GM23338 (cell line): ENCODE data around the gene USP6. TPM values are rescaled to one million over a fixed set of nuclear protein-coding genes. Genes with fewer than 3 reads are reported as not detected.
"Not testable (repeated sequence)": the region's sequence is repeated elsewhere in the genome, so short reads cannot be mapped to it uniquely, and the experiment has no call there.

Source experiments
- ATAC-seq: fragments of 200-7000 bp; cut with Tn5 transposase; 3 replicates; pipeline ENCODE4 v1.9.1; 2020
- DNase-seq: peaks from one replicate; pipeline ENCODE4 v3.0.0-alpha.2; 2015; ENCODE audit warnings: low spot score
- H2AFZ ChIP-seq: fragments of 200-600 bp; sonication (generic); 2 replicates; pipeline ENCODE4 v1.8.0; 2016; ENCODE audit warnings: antibody characterized with exemption, mild to moderate bottlenecking, moderate library complexity
- H3F3A ChIP-seq: fragments of 200-600 bp; sonication (generic); replicated peaks from 2 replicates; pipeline ENCODE4 v1.8.0; 2017; ENCODE audit warnings: antibody characterized with exemption, mixed run types, low read depth
- H3K27ac ChIP-seq: fragments of 200-600 bp; sonication (generic); 2 replicates; pipeline ENCODE4 v1.6.1; 2016; ENCODE audit warnings: low read depth
- H3K27me3 ChIP-seq: fragments of 200-600 bp; sonication (generic); 2 replicates; pipeline ENCODE4 v1.8.0; 2016; ENCODE audit warnings: mild to moderate bottlenecking, mixed run types, moderate library complexity; ENCODE audit not compliant: insufficient read depth
- H3K36me3 ChIP-seq: fragments of 200-600 bp; sonication (generic); 2 replicates; pipeline ENCODE4 v1.8.0; 2016; ENCODE audit warnings: mild to moderate bottlenecking; ENCODE audit not compliant: insufficient read depth
- H3K4me1 ChIP-seq: fragments of 200-600 bp; sonication (generic); 2 replicates; pipeline ENCODE4 v1.8.0; 2016; ENCODE audit warnings: mild to moderate bottlenecking, moderate library complexity; ENCODE audit not compliant: insufficient read depth
- H3K4me2 ChIP-seq: fragments of 200-600 bp; sonication (generic); 2 replicates; pipeline ENCODE4 v1.7.1; 2017; ENCODE audit warnings: mixed run types
- H3K4me3 ChIP-seq: fragments of 200-600 bp; sonication (generic); 2 replicates; pipeline ENCODE4 v1.6.1; 2016; ENCODE audit warnings: mixed run types
- H3K79me2 ChIP-seq: fragments of 200-600 bp; sonication (generic); replicated peaks from 2 replicates; pipeline ENCODE4 v1.8.0; 2017; ENCODE audit warnings: mild to moderate bottlenecking; ENCODE audit not compliant: insufficient read depth
- H3K9me2 ChIP-seq: fragments of 200-600 bp; sonication (generic); 2 replicates; pipeline ENCODE4 v1.8.0; 2017; ENCODE audit not compliant: insufficient read depth
- H4K20me1 ChIP-seq: fragments of 200-600 bp; sonication (generic); replicated peaks from 2 replicates; pipeline ENCODE4 v1.8.0; 2017; ENCODE audit warnings: mild to moderate bottlenecking; ENCODE audit not compliant: insufficient read depth
- H3K27ac Mint-ChIP-seq: 2 replicates; pipeline ENCODE4 v1.8.0; 2020; ENCODE audit warnings: inconsistent platforms, mild to moderate bottlenecking, moderate library complexity, mixed read lengths
- H3K27me3 Mint-ChIP-seq: 3 replicates; pipeline ENCODE4 v1.8.0; 2022; ENCODE audit warnings: low read depth, mild to moderate bottlenecking, moderate library complexity, mixed read lengths, inconsistent platforms; ENCODE audit not compliant: insufficient read depth, poor library complexity
- H3K36me3 Mint-ChIP-seq: 3 replicates; pipeline ENCODE4 v1.8.0; 2021; ENCODE audit warnings: low read depth, mild to moderate bottlenecking, inconsistent platforms, moderate library complexity, mixed read lengths
- H3K4me1 Mint-ChIP-seq: 3 replicates; pipeline ENCODE4 v1.8.0; 2020; ENCODE audit warnings: mild to moderate bottlenecking, inconsistent platforms, mixed read lengths
- H3K4me3 Mint-ChIP-seq: 3 replicates; pipeline ENCODE4 v1.8.0; 2021; ENCODE audit warnings: moderate library complexity, mild to moderate bottlenecking, inconsistent platforms, mixed read lengths
- H3K9me3 Mint-ChIP-seq: 3 replicates; pipeline ENCODE4 v1.8.0; 2020; ENCODE audit warnings: moderate library complexity, mild to moderate bottlenecking, inconsistent platforms, mixed read lengths
- CREB1 ChIP-seq: fragments of 250-450 bp; sonication (Bioruptor Pico); IDR thresholded peaks from 2 replicates; pipeline ENCODE4 v1.5.0; 2020; ENCODE audit warnings: low read depth, mild to moderate bottlenecking, moderate library complexity
- REST ChIP-seq: IDR thresholded peaks from one replicate; pipeline ENCODE4 v1.6.1; 2018; ENCODE audit warnings: antibody characterized with exemption; ENCODE audit not compliant: unreplicated experiment
- STAT1 ChIP-seq: IDR thresholded peaks from one replicate; pipeline ENCODE4 v1.6.1; 2016; ENCODE audit warnings: antibody characterized with exemption; ENCODE audit not compliant: unreplicated experiment
- ZNF462 ChIP-seq: fragments of 250-450 bp; sonication (Bioruptor Pico); IDR thresholded peaks from 2 replicates; pipeline ENCODE4 v1.5.0; 2020; ENCODE audit warnings: mild to moderate bottlenecking, moderate library complexity
- polyA plus RNA-seq: library from polyadenylated mRNA; unstranded; fragments of >200 nt; fragmentation: Nextera tagmentation; extraction: Ambion mirVana; gene quantifications from 2 replicates; pipeline ENCODE4 v1.2.1, GENCODE V29; 2016
- total RNA-seq: library from RNA; depleted of rRNA; stranded (reverse); fragments of >200 nt; shearing (Covaris generic); gene quantifications from 2 replicates; pipeline ENCODE4 v1.2.3, GENCODE V29; 2014
- TF ChIP-seq, protein P1 (sequence below): IDR thresholded peaks from 2 replicates; pipeline ENCODE4 v1.6.1; 2016; ENCODE audit warnings: antibody characterized with exemption

Gene USP6
- total and polyA plus RNA-seq, 2 experiments from 2014 or later, result 0.94 to 1.3 TPM

DNA sequence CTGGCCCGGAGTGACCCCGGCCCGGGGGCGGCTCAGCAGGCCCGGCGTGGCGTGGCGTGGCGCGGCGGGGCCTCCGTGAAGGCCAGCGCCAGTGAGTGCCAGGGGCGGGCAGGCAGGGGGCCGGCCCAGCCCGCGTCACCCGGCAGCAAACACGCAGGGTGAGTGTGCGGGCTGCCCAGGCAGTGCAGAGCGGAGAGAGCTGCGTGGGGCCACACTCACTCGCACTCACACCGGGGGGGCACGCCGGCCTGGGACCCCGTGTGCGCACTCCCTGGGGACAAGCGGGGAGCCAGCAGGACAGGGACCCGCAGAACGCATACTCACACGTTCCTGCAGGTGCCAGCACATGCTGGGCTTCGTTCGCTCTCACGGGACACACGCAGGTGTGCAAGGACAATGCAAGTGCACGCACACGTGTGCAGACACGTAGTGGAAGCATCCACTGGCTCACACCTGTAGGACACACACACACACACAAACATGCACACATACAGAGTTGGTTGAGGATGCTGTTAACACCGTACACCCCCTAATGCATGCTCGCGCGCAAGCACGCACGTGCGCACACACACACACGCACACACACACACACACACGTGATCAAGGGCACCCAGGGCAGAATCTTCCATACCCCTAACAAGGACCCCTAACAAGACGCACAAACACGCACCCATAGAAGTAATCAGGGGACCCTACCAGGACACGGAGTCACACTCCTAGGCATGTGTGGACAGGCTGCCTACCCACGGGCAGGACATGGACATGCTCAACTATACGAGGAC lies 7.7 kb downstream of the USP6 start (continued):
- TF ChIP-seq ZNF462 (CRISPR knock-in tag) (no peak), CREB1 (CRISPR knock-in tag) (no peak), REST (no peak), STAT1 (no peak)
- TF ChIP-seq, protein P1, sequence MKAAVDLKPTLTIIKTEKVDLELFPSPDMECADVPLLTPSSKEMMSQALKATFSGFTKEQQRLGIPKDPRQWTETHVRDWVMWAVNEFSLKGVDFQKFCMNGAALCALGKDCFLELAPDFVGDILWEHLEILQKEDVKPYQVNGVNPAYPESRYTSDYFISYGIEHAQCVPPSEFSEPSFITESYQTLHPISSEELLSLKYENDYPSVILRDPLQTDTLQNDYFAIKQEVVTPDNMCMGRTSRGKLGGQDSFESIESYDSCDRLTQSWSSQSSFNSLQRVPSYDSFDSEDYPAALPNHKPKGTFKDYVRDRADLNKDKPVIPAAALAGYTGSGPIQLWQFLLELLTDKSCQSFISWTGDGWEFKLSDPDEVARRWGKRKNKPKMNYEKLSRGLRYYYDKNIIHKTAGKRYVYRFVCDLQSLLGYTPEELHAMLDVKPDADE, result no peak

DNA sequence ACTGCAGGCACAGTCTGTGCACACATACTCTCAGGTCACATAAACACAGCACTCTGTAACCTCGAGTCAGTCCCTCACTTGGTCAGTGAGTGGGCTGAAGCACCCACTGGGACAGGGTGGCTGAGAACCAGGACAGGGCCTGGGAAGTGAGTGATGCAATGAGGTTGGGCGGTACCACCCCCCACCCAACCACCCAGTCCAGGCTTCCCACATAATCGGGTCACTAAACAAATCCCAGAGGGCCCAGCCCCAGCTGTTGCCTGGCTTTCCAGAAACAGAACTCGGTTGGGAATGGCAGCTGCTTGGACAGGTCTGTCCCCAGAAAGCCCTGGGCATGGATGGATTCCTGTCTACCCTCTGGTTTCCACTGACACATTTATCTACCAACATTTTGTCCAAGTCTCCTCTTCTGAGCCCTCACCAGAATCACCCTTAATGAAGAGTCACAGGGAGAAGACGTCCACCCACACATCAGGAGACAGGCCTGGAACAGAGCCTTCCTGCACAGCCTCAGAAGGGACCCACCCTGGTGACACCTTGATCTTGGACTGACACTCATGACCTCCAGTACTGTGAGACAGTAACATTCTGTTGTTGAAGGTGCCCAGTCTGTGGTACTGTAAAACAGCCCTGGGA lies 8.4 kb downstream of the USP6 start:
- not testable (repeated sequence) for H3K9me2 ChIP-seq, H3K4me2 ChIP-seq, H3K79me2 ChIP-seq, ATAC-seq, DNase-seq, H3F3A ChIP-seq, H3K4me3 ChIP-seq, H2AFZ ChIP-seq, H3K27ac Mint-ChIP-seq, H3K9me3 Mint-ChIP-seq, H3K4me1 ChIP-seq, H3K4me1 Mint-ChIP-seq, H3K36me3 ChIP-seq, H3K27ac ChIP-seq, H4K20me1 ChIP-seq
- H3K27me3 ChIP-seq, result peaks cover 22% of the 10 kb centered on the region
- Mint-ChIP-seq H3K27me3 (peaks cover 23% of the 10 kb centered on the region), H3K36me3 (peaks cover 12% of the 10 kb centered on the region), H3K4me3 (peak overlapping the region; percentile 46; the same call in 1 of the 3 replicates)

DNA sequence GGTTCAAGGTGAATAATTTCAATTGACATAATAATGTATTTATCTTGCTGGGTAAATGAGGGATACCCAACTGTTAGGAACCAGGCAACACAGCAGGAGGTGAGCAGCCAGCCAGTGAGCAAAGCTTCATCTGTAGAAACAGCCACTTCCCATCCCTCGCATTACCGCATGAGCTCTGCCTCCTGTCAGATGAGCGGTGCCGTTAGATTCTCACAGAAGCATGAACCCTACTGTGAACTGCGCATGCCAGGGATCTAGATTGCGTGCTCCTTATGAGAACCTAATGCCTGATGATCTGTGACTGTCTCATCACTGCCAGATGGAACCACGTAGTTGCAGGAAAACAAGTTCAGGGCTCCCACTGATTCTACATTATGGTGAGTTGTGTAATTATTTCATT lies 9.1 kb downstream of the USP6 start:
- H3K36me3 ChIP-seq, result not testable (repeated sequence)

More for the DNA sequence above, 9.1 kb downstream of the USP6 start:
- Mint-ChIP-seq H3K27me3 (peaks cover 23% of the 10 kb centered on the region), H3K36me3 (peaks cover 12% of the 10 kb centered on the region)
- ATAC-seq, H3K4me2 ChIP-seq, H3K4me1 ChIP-seq, H2AFZ ChIP-seq, H3K4me3 Mint-ChIP-seq, H3K9me3 Mint-ChIP-seq, H3K4me3 ChIP-seq, H3K27ac ChIP-seq, H3F3A ChIP-seq, H3K79me2 ChIP-seq, H3K27ac Mint-ChIP-seq, DNase-seq, H3K4me1 Mint-ChIP-seq, H4K20me1 ChIP-seq, H3K9me2 ChIP-seq: not testable (repeated sequence)
- H3K27me3 ChIP-seq, result peaks cover 22% of the 10 kb centered on the region
